Keratinocyte (primary cell): ENCODE results near the gene MARVELD1. TPM values are rescaled to one million over a fixed set of nuclear protein-coding genes. Genes with fewer than 3 reads are reported as not detected.

Experiments
- DNase-seq: peaks from one replicate; pipeline ENCODE4 v3.0.0-alpha.2; 2011; ENCODE audit warnings: low read depth, missing footprints, low spot score
- FAIRE-seq: peaks from 2 replicates; lab custom pipeline; 2011; peaks lifted over from hg19 to GRCh38; lab: Jason Lieb, UNC
- H2AFZ ChIP-seq: 2 replicates; pipeline ENCODE4 v1.6.0; 2012; ENCODE audit warnings: low read length, control low read depth, inconsistent platforms; ENCODE audit not compliant: control insufficient read depth
- H3K27ac ChIP-seq: 2 replicates; pipeline ENCODE4 v1.5.1; 2011; ENCODE audit warnings: low read length; ENCODE audit not compliant: control insufficient read depth, insufficient read depth
- H3K27me3 ChIP-seq: 3 replicates; pipeline ENCODE4 v1.6.0; 2011; ENCODE audit warnings: low read length; ENCODE audit not compliant: control insufficient read depth, insufficient read depth; ENCODE audit errors: extremely low read depth
- H3K36me3 ChIP-seq, 2 experiments: 2 replicates in 1 of 2; 3 replicates in 1 of 2; pipeline ENCODE4 v1.5.1; 2011; ENCODE audit warnings: low read length in 2 of 2, mild to moderate bottlenecking in 1 of 2; ENCODE audit not compliant: control insufficient read depth in 2 of 2, insufficient read depth in 2 of 2; ENCODE audit errors: extremely low read depth in 1 of 2
- H3K4me1 ChIP-seq: 3 replicates; pipeline ENCODE4 v1.5.1; 2011; ENCODE audit warnings: low read length; ENCODE audit not compliant: control insufficient read depth, insufficient read depth; ENCODE audit errors: extremely low read depth
- H3K4me2 ChIP-seq: 3 replicates; pipeline ENCODE4 v1.6.0; 2011; ENCODE audit warnings: low read depth, low read length; ENCODE audit not compliant: control insufficient read depth, insufficient read depth; ENCODE audit errors: extremely low read depth
- H3K4me3 ChIP-seq, 3 experiments: fragments of 200-600 bp in 1 of 3; sonication (generic) in 1 of 3; 2 replicates in 2 of 3; 3 replicates in 1 of 3; pipeline ENCODE4 v1.5.1; 2011 to 2016; ENCODE audit warnings: low read length in 3 of 3, mild to moderate bottlenecking in 3 of 3, control low read depth in 2 of 3, inconsistent platforms in 1 of 3, low read depth in 1 of 3, mixed read lengths in 1 of 3, mixed run types in 1 of 3, moderate library complexity in 1 of 3; ENCODE audit not compliant: control insufficient read depth in 2 of 3, insufficient read depth in 2 of 3; ENCODE audit errors: extremely low read depth in 1 of 3
- H3K79me2 ChIP-seq: 2 replicates; pipeline ENCODE4 v1.6.0; 2012; ENCODE audit warnings: low read length; ENCODE audit not compliant: control insufficient read depth, insufficient read depth
- H3K9ac ChIP-seq: 3 replicates; pipeline ENCODE4 v1.6.0; 2011; ENCODE audit warnings: low read length; ENCODE audit not compliant: control insufficient read depth, insufficient read depth; ENCODE audit errors: extremely low read depth
- H3K9me1 ChIP-seq: 3 replicates; pipeline ENCODE4 v1.6.0; 2011; ENCODE audit warnings: low read length; ENCODE audit not compliant: control insufficient read depth, insufficient read depth; ENCODE audit errors: extremely low read depth
- H3K9me3 ChIP-seq: 2 replicates; pipeline ENCODE4 v1.5.1; 2012; ENCODE audit warnings: low read depth, low read length; ENCODE audit not compliant: control insufficient read depth
- H4K20me1 ChIP-seq: 3 replicates; pipeline ENCODE4 v1.6.0; 2011; ENCODE audit warnings: low read length; ENCODE audit not compliant: control insufficient read depth, insufficient read depth; ENCODE audit errors: extremely low read depth
- EZH2 ChIP-seq: IDR thresholded peaks from one replicate; pipeline ENCODE4 v1.6.1; 2012; ENCODE audit warnings: inconsistent platforms, mild to moderate bottlenecking, low read length, moderate library complexity
- dilution Hi-C: fragments of 300-500 bp; cut with MboI; formaldehyde crosslinking; loops from one replicate; pipeline ENCODE4 v1.7.0; 2020; ENCODE audit warnings: low sequenced_read_pairs; ENCODE audit not compliant: extremely low pct_ligation_motif_present
- polyA plus RNA-seq, 5 experiments: library from polyadenylated mRNA; depleted of rRNA in 3 of 5; stranded (reverse) in 3 of 5; stranded (forward) in 1 of 5; unstranded in 1 of 5; fragments of >200 nt; gene quantifications; 1 replicate in 1 of 5; 2 replicates in 3 of 5; 3 replicates in 1 of 5; pipeline versions ENCODE4 v1.2.1 to v1.2.3, GENCODE V29; 2011 to 2012; ENCODE audit warnings: missing spikeins in 2 of 5, low read depth in 1 of 5, low replicate concordance in 1 of 5
- TF ChIP-seq, protein P1 (sequence below), 3 experiments: IDR thresholded peaks in 1 of 3; conservative IDR thresholded peaks in 1 of 3; optimal IDR thresholded peaks in 1 of 3; 2 replicates in 2 of 3; 3 replicates in 1 of 3; pipeline versions ENCODE3 to v1.5.1; 2011; ENCODE audit warnings: low read length in 3 of 3, mild to moderate bottlenecking in 3 of 3, moderate library complexity in 2 of 3, control low read depth in 1 of 3, inconsistent platforms in 1 of 3; ENCODE audit not compliant: insufficient read depth in 2 of 3; ENCODE audit errors: extremely low read depth in 1 of 3

Gene MARVELD1
- polyA plus RNA-seq, 1 donor (not counting 4 experiments of a cell fraction or from before 2014, with no cell fraction given): 39.7 TPM

DNA sequence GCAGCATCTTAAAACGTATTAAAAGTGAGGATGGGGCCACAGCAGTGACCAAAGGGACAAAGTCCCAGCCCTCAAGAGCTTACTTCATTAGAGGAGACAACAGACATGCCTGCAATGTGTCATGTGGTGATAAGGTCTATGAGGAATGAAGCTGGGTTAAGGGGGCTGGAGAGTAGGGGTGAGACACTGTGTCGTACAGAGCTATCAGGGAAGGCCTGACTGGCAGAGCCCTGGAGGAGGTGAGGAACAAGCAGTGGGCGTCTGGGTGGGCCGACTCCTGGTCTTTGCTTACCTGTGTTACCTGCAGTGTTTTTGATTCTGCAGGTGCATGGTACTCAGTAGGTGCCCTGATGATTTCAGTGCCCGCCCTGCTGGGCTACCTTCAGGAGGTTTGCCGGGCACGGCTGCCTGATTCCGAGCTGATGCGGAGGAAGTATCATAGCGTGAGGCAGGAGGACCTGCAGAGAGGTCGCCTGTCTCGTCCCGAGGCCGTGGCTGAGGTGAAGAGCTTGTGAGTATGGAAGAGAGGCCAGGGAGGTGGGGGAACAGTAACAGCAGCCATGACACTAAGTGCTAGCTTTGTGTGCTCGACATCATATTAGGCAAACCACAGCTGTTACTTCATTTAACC lies 31.0 kb downstream of the MARVELD1 start:
- FAIRE-seq (no peak), DNase-seq (no peak)
- dilution Hi-C loops: no loop called here
- Histone ChIP-seq H3K27ac (no peak overlapping the region), H3K4me3 (no peak overlapping the region), H3K9me1 (no peaks in the 10 kb centered on the region), H3K4me1 (no peaks in the 10 kb centered on the region), H3K36me3 (peaks cover 36 to 39% of the 10 kb centered on the region in 2 experiments), H3K4me2 (no peak overlapping the region), H3K79me2 (peaks cover 32% of the 10 kb centered on the region), H3K27me3 (no peaks in the 10 kb centered on the region), H3K9me3 (no peaks in the 10 kb centered on the region), H3K9ac (no peak overlapping the region), H4K20me1 (no peaks in the 10 kb centered on the region), H2AFZ (no peak overlapping the region)
- no peak for TF ChIP-seq EZH2
- TF ChIP-seq, protein P1, sequence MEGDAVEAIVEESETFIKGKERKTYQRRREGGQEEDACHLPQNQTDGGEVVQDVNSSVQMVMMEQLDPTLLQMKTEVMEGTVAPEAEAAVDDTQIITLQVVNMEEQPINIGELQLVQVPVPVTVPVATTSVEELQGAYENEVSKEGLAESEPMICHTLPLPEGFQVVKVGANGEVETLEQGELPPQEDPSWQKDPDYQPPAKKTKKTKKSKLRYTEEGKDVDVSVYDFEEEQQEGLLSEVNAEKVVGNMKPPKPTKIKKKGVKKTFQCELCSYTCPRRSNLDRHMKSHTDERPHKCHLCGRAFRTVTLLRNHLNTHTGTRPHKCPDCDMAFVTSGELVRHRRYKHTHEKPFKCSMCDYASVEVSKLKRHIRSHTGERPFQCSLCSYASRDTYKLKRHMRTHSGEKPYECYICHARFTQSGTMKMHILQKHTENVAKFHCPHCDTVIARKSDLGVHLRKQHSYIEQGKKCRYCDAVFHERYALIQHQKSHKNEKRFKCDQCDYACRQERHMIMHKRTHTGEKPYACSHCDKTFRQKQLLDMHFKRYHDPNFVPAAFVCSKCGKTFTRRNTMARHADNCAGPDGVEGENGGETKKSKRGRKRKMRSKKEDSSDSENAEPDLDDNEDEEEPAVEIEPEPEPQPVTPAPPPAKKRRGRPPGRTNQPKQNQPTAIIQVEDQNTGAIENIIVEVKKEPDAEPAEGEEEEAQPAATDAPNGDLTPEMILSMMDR (optimal IDR thresholded peaks at IDR 0.05 in 1 of 3, IDR thresholded peaks at IDR 0.05 in 1 of 3, conservative IDR thresholded peaks at IDR 0.05 in 1 of 3; ENCODE audit: extremely low read depth in 1 of 3, insufficient read depth in 2 of 3, low read length in 3 of 3): no peak

DNA sequence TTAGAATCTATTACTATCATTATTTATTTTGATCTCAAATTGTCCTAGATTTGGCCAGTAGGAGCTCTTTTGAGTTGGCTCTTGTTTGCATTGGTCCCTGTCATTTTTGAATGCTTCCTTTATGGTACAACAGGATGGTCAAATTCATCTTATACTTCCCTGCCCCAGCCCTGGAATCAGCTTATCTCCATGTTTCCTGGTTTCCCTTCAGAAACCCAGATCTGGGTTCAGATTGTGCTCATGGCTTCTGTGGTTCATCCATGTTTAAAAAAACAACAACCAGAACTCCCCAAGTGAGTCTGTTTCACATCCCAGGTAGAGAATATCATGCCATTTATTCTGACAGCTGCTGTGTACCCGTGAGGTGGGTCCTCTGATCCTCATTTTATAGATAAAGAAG lies 34.0 kb downstream of the MARVELD1 start:
- peaks cover 10% of the 10 kb centered on the region for H3K79me2 ChIP-seq
- FAIRE-seq (no peak), DNase-seq (no peak)
- H3K27me3 ChIP-seq: no peaks in the 10 kb centered on the region
- no peak overlapping the region for H3K4me2 ChIP-seq
- H3K9ac ChIP-seq: no peak overlapping the region
- H3K27ac ChIP-seq: no peak overlapping the region
- H2AFZ ChIP-seq: no peak overlapping the region
- no peaks in the 10 kb centered on the region for H3K9me1 ChIP-seq
- H3K4me1 ChIP-seq: no peaks in the 10 kb centered on the region
- TF ChIP-seq, protein P1 (optimal IDR thresholded peaks at IDR 0.05 in 1 of 3, IDR thresholded peaks at IDR 0.05 in 1 of 3, conservative IDR thresholded peaks at IDR 0.05 in 1 of 3; ENCODE audit: extremely low read depth in 1 of 3, insufficient read depth in 2 of 3, low read length in 3 of 3): no peak
- TF ChIP-seq EZH2: no peak
- H3K36me3 ChIP-seq: peaks cover 44 to 47% of the 10 kb centered on the region in 2 experiments
- dilution Hi-C loops: no loop called here
- no peaks in the 10 kb centered on the region for H4K20me1 ChIP-seq
- H3K4me3 ChIP-seq: no peak overlapping the region
- no peaks in the 10 kb centered on the region for H3K9me3 ChIP-seq
